HL-60/S4 treated with retinoic acid at 250 ng/mL for 4 days and 3 days (cell line): Measurements from ENCODE around the gene PDCD1.

Experiments
- in situ Hi-C: fragments of 300-500 bp; cut with MboI; formaldehyde crosslinking; loops from 2 replicates; pipeline ENCODE4 v1.7.0; 2022; ENCODE audit warnings: low sequenced_read_pairs

PDCD1 gene

GRCh38 chr2:241895712-241896641, 37.3 kb upstream of the PDCD1 start:
- in situ Hi-C loops = no loop called here

GRCh38 chr2:241895427-241895711, 36.7 kb upstream of the PDCD1 start:
- in situ Hi-C loops = no loop called here

- in situ Hi-C loops = no loop called here
Observed at GRCh38 chr2:241894681-241895426, 36.2 kb upstream of the PDCD1 start.

- in situ Hi-C loops = no loop called here
Observed at GRCh38 chr2:241894056-241894641, 35.5 kb upstream of the PDCD1 start.

- in situ Hi-C loops = no loop called here
Observed at GRCh38 chr2:241893265-241893664, 34.6 kb upstream of the PDCD1 start.

- in situ Hi-C loops = no loop called here
Observed at GRCh38 chr2:241892299-241893137, 33.8 kb upstream of the PDCD1 start.

GRCh38 chr2:241891988-241892298, 33.2 kb upstream of the PDCD1 start:
- in situ Hi-C loops = no loop called here

GRCh38 chr2:241891315-241891987, 32.8 kb upstream of the PDCD1 start:
- in situ Hi-C loops = no loop called here

- in situ Hi-C loops = no loop called here
Observed at GRCh38 chr2:241890524-241891235, 32.0 kb upstream of the PDCD1 start.

- in situ Hi-C loops = no loop called here
Observed at GRCh38 chr2:241888641-241889040, 29.9 kb upstream of the PDCD1 start.

- in situ Hi-C loops = no loop called here
Observed at GRCh38 chr2:241887806-241888522, 29.3 kb upstream of the PDCD1 start.

GRCh38 chr2:241886840-241887447, 28.2 kb upstream of the PDCD1 start:
- in situ Hi-C loops = no loop called here

GRCh38 chr2:241885946-241886643, 27.4 kb upstream of the PDCD1 start:
- in situ Hi-C loops = no loop called here

GRCh38 chr2:241885291-241885945, 26.7 kb upstream of the PDCD1 start:
- in situ Hi-C loops = no loop called here

- in situ Hi-C loops = no loop called here
Observed at GRCh38 chr2:241884951-241885290, 26.2 kb upstream of the PDCD1 start.

GRCh38 chr2:241882091-241882625, 23.5 kb upstream of the PDCD1 start:
- in situ Hi-C loops = no loop called here

GRCh38 chr2:241880311-241881073, 21.8 kb upstream of the PDCD1 start:
- in situ Hi-C loops = no loop called here
